B cell (primary cell): ENCODE data around the gene GGTLC2. TPM values are rescaled to one million over a fixed set of nuclear protein-coding genes. Genes with fewer than 3 reads are reported as not detected.
A peak's percentile ranks its signal among the peaks of the same experiment; 100 is the strongest.

Source experiments
- ATAC-seq: fragments of 200-7000 bp; cut with Tn5 transposase; one replicate; pipeline ENCODE4 v1.10.0; 2021; ENCODE audit warnings: low read depth, mild to moderate bottlenecking, moderate number of reproducible peaks, moderate library complexity
- CTCF ChIA-PET: fragments of 350-600 bp; sonication (Branson Sonifier 250); formaldehyde crosslinking; loops from one replicate; lab custom pipeline; 2021; ENCODE audit warnings: antibody characterized with exemption, inconsistent platforms; lab: Charles Lee
- POLR2A ChIA-PET: fragments of 350-600 bp; sonication (Branson Sonifier 250); formaldehyde crosslinking; loops from one replicate; lab custom pipeline; 2021; ENCODE audit warnings: antibody characterized with exemption; lab: Charles Lee
- DNase-seq: peaks from one replicate; pipeline ENCODE4 v3.0.0; 2013
- H2AFZ ChIP-seq: 2 replicates; pipeline ENCODE4 v1.6.1; 2012; ENCODE audit warnings: mild to moderate bottlenecking, low read depth, low read length; ENCODE audit not compliant: insufficient read depth, poor library complexity, severe bottlenecking
- H3K27ac ChIP-seq, 2 donors: 1 replicate in 1 of 2; 2 replicates in 1 of 2; pipeline ENCODE4 v1.5.1; 2012 to 2013; ENCODE audit warnings: low read length in 2 of 2, mild to moderate bottlenecking in 2 of 2, moderate library complexity in 1 of 2
- H3K27me3 ChIP-seq, 4 experiments: fragments of 200-600 bp in 1 of 4; sonication (generic) in 1 of 4; replicated peaks in 1 of 4; 1 replicate in 2 of 4; 2 replicates in 2 of 4; pipeline versions ENCODE4 v1.6.1 to v1.7.0; 2013 to 2016; ENCODE audit warnings: low read length in 3 of 4, mild to moderate bottlenecking in 2 of 4, mixed read lengths in 1 of 4, moderate library complexity in 1 of 4; ENCODE audit not compliant: insufficient read depth in 4 of 4, control insufficient read depth in 3 of 4; ENCODE audit errors: control extremely low read depth in 1 of 4
- H3K36me3 ChIP-seq, 2 experiments: replicated peaks in 1 of 2; 1 replicate in 1 of 2; 2 replicates in 1 of 2; pipeline versions ENCODE4 v1.6.1 to v1.7.1; 2013; ENCODE audit warnings: low read length in 1 of 2; ENCODE audit not compliant: insufficient read depth in 2 of 2, control insufficient read depth in 1 of 2; ENCODE audit errors: control extremely low read depth in 1 of 2, extremely low read depth in 1 of 2
- H3K4me1 ChIP-seq, 2 donors: fragments of 200-600 bp in 1 of 2; sonication (generic) in 1 of 2; 1 replicate in 1 of 2; 2 replicates in 1 of 2; pipeline versions ENCODE4 v1.5.1 to v1.6.1; 2013 to 2017; ENCODE audit warnings: low read length in 2 of 2; ENCODE audit not compliant: control insufficient read depth in 2 of 2, insufficient read depth in 2 of 2
- H3K4me2 ChIP-seq: replicated peaks from 2 replicates; pipeline ENCODE3; 2012; ENCODE audit warnings: mild to moderate bottlenecking, low read depth, low read length; ENCODE audit not compliant: poor library complexity, severe bottlenecking
- H3K4me3 ChIP-seq, 5 experiments: fragments of 200-600 bp in 1 of 5; sonication (generic) in 1 of 5; 1 replicate in 3 of 5; 2 replicates in 2 of 5; pipeline versions ENCODE4 v1.5.1 to v1.7.0; 2011 to 2016; ENCODE audit warnings: low read length in 4 of 5, mild to moderate bottlenecking in 4 of 5, low read depth in 2 of 5, control low read depth in 1 of 5, moderate library complexity in 1 of 5; ENCODE audit not compliant: insufficient read depth in 1 of 5; ENCODE audit errors: control extremely low read depth in 1 of 5, extremely low read depth in 1 of 5
- H3K79me2 ChIP-seq: fragments of 200-600 bp; sonication (generic); one replicate; pipeline ENCODE4 v1.6.0; 2016; ENCODE audit warnings: low read length; ENCODE audit not compliant: control insufficient read depth, insufficient read depth
- H3K9ac ChIP-seq: fragments of 200-600 bp; sonication (generic); 2 replicates; pipeline ENCODE4 v1.6.1; 2017; ENCODE audit warnings: mild to moderate bottlenecking, low read length, moderate library complexity
- H3K9me3 ChIP-seq, 3 donors: one replicate each; pipeline versions ENCODE4 v1.6.1 to v1.7.1; 2013; ENCODE audit warnings: low read length in 2 of 3; ENCODE audit not compliant: control insufficient read depth in 2 of 3, insufficient read depth in 1 of 3; ENCODE audit errors: control extremely low read depth in 1 of 3
- H4K20me1 ChIP-seq: 2 replicates; pipeline ENCODE4 v1.6.0; 2012; ENCODE audit warnings: mild to moderate bottlenecking, low read length; ENCODE audit not compliant: insufficient read depth, control insufficient read depth, poor library complexity, severe bottlenecking
- H3K27ac Mint-ChIP-seq: one replicate; pipeline ENCODE4 v1.8.0; 2021; ENCODE audit warnings: mixed read lengths
- H3K27me3 Mint-ChIP-seq: one replicate; pipeline ENCODE4 v1.8.0; 2021; ENCODE audit warnings: mixed read lengths
- H3K4me1 Mint-ChIP-seq: one replicate; pipeline ENCODE4 v1.8.0; 2021; ENCODE audit warnings: mixed read lengths
- H3K4me3 Mint-ChIP-seq: one replicate; pipeline ENCODE4 v1.8.0; 2021; ENCODE audit warnings: mixed read lengths
- H3K9me3 Mint-ChIP-seq: one replicate; pipeline ENCODE4 v1.8.0; 2022; ENCODE audit warnings: mixed read lengths; ENCODE audit not compliant: insufficient read depth
- CTCF ChIP-seq: fragments of 200-600 bp; IDR thresholded peaks from one replicate; pipeline ENCODE4 v1.8.0; 2022; ENCODE audit warnings: antibody characterized with exemption, mild to moderate bottlenecking
- EZH2 ChIP-seq: IDR thresholded peaks from 2 replicates; pipeline ENCODE4 v1.6.1; 2012; ENCODE audit warnings: borderline replicate concordance, low read depth, mild to moderate bottlenecking, moderate library complexity, low read length; ENCODE audit not compliant: insufficient read depth, poor library complexity, severe bottlenecking
- WGBS: methylation state at CpG from one replicate; pipeline ENCODE4 v1.1.5; 2013; ENCODE audit warnings: missing lambda C conversion rate; ENCODE audit not compliant: insufficient coverage; 5-methylcytosine and 5-hydroxymethylcytosine counted together
- intact Hi-C: fragments of 100-400 bp; cut with micrococcal nuclease; formaldehyde crosslinking; loops from one replicate; pipeline ENCODE4 v1.10.0; 2022
- polyA plus RNA-seq: library from polyadenylated mRNA; depleted of rRNA; stranded (reverse); fragments of >200 nt; gene quantifications from 2 replicates; pipeline ENCODE4 v1.2.3, GENCODE V29; 2012
- total RNA-seq, 2 donors: library from RNA; stranded (reverse); fragments of 120-200 nt in 1 of 2; gene quantifications; 1 replicate in 1 of 2; 2 replicates in 1 of 2; pipeline versions ENCODE4 v1.2.3 to v1.2.4, GENCODE V29; 2013 to 2022

Gene GGTLC2
- total and polyA plus RNA-seq, 2 donors (not counting 1 experiment from before 2014, with no cell fraction given): not detected

- Histone ChIP-seq H3K27ac (no peak overlapping the region), H3K4me1 (peaks cover 0 to 14% of the 10 kb centered on the region in 2 donors), H3K27me3 (no peaks in the 10 kb centered on the region), H3K9ac (no peak overlapping the region), H4K20me1 (no peaks in the 10 kb centered on the region), H3K79me2 (no peaks in the 10 kb centered on the region), H3K36me3 (no peaks in the 10 kb centered on the region), H2AFZ (no peak overlapping the region), H3K4me2 (no peak overlapping the region), H3K9me3 (no peaks in the 10 kb centered on the region), H3K4me3 (no peak overlapping the region)
- 87% methylated on average over 3 of the region's 8 CpGs for WGBS
- ATAC-seq (no peak), DNase-seq (no peak)
- Mint-ChIP-seq H3K4me3 (no peak overlapping the region), H3K27me3 (no peaks in the 10 kb centered on the region), H3K4me1 (peaks cover 22% of the 10 kb centered on the region), H3K9me3 (no peaks in the 10 kb centered on the region), H3K27ac (peak overlapping the region; percentile 57)
- TF ChIP-seq CTCF (no peak), EZH2 (no peak)
- ChIA-PET CTCF (interaction anchor here (1.2 to 4.9 kb wide), 6 partner anchors 11 to 134 kb away, joined by 3 to 28 read pairs (median 4); no protein-coding TSS in a partner anchor), POLR2A (no interaction called here)
- intact Hi-C loops: no loop called here
Measured at GRCh38 chr22:22655452-22656290, 11.3 kb downstream of the GGTLC2 start.

GRCh38 chr22:22657712-22658111 lies 13.3 kb downstream of the GGTLC2 start:
- Mint-ChIP-seq H3K27ac (no peak overlapping the region), H3K4me3 (no peak overlapping the region), H3K27me3 (peaks cover 3% of the 10 kb centered on the region), H3K4me1 (peaks cover 15% of the 10 kb centered on the region), H3K9me3 (no peaks in the 10 kb centered on the region)
- intact Hi-C loops: no loop called here
- ATAC-seq: no peak
- Histone ChIP-seq H2AFZ (no peak overlapping the region), H3K36me3 (no peaks in the 10 kb centered on the region), H3K4me3 (no peak overlapping the region), H3K4me1 (peaks cover 0 to 12% of the 10 kb centered on the region in 2 donors), H3K9me3 (peaks cover 0 to 4% (median 0%) of the 10 kb centered on the region in 3 donors), H3K79me2 (no peaks in the 10 kb centered on the region), H3K4me2 (no peak overlapping the region), H3K27ac (no peak overlapping the region), H3K9ac (no peak overlapping the region), H4K20me1 (no peaks in the 10 kb centered on the region), H3K27me3 (peaks cover 0 to 3% (median 0%) of the 10 kb centered on the region in 4 experiments)
- DNase-seq: no peak
- ChIA-PET POLR2A (interaction anchor here (0.6 kb wide), 1 partner anchor 18 kb away, joined by 4 read pairs; no protein-coding TSS in a partner anchor), CTCF (interaction anchor here (1.7 to 4.9 kb wide), 2 partner anchors 9 to 27 kb away, joined by 4 to 28 read pairs; no protein-coding TSS in a partner anchor)
- TF ChIP-seq EZH2: no peak
- TF ChIP-seq CTCF: no peak
- no CpG with 5 or more reads among the region's 1 CpG for WGBS
